GM18907 (cell line): ENCODE results near the gene SPTBN4.
"Not testable (repeated sequence)": the region's sequence is repeated elsewhere in the genome, so short reads cannot be mapped to it uniquely, and the experiment has no call there.

Experiments
- ATAC-seq: cut with Tn5 transposase; IDR thresholded peaks from one replicate; pipeline ENCODE4 v1.9.1; 2021; ENCODE audit warnings: mild to moderate bottlenecking, moderate library complexity; ENCODE audit not compliant: unreplicated experiment

The SPTBN4 gene

GRCh38 chr19:40528078-40528477, 61.3 kb downstream of the SPTBN4 start:
- no peak for ATAC-seq

- no peak for ATAC-seq
These were observed 61.8 kb downstream of the SPTBN4 start for GRCh38 chr19:40528533-40529092.

- ATAC-seq: peak; percentile 58
These were observed 62.5 kb downstream of the SPTBN4 start for GRCh38 chr19:40529093-40529954.

- no peak for ATAC-seq
These were observed 63.5 kb downstream of the SPTBN4 start for GRCh38 chr19:40530091-40530901.

- no peak for ATAC-seq
These were observed 66.7 kb downstream of the SPTBN4 start for GRCh38 chr19:40533508-40533907.

GRCh38 chr19:40534148-40534547, 67.3 kb downstream of the SPTBN4 start:
- ATAC-seq: no peak

GRCh38 chr19:40539070-40539469, 72.3 kb downstream of the SPTBN4 start:
- ATAC-seq: no peak

- no peak for ATAC-seq
These were observed 75.5 kb downstream of the SPTBN4 start for GRCh38 chr19:40542202-40542859.

- ATAC-seq: no peak
These were observed 76.3 kb downstream of the SPTBN4 start for GRCh38 chr19:40543029-40543597.

- not testable (repeated sequence) for ATAC-seq
These were observed 79.5 kb downstream of the SPTBN4 start for GRCh38 chr19:40546153-40546841.

GRCh38 chr19:40547190-40547589, 80.4 kb downstream of the SPTBN4 start:
- ATAC-seq: not testable (repeated sequence)

GRCh38 chr19:40547836-40548235, 81.0 kb downstream of the SPTBN4 start:
- ATAC-seq: no peak

- ATAC-seq: no peak
These were observed 82.4 kb downstream of the SPTBN4 start for GRCh38 chr19:40549007-40549708.

GRCh38 chr19:40550951-40551350, 84.2 kb downstream of the SPTBN4 start:
- no peak for ATAC-seq

- ATAC-seq: no peak
These were observed 86.0 kb downstream of the SPTBN4 start for GRCh38 chr19:40552848-40553247.

GRCh38 chr19:40553885-40554857, 87.4 kb downstream of the SPTBN4 start:
- ATAC-seq: no peak

GRCh38 chr19:40555978-40556689, 89.3 kb downstream of the SPTBN4 start:
- no peak for ATAC-seq
